GM12891 (cell line): ENCODE results near the gene FBXO48.

Source experiments
- DNase-seq: peaks from one replicate; pipeline ENCODE4 v3.0.0; 2011; ENCODE audit warnings: low spot score; ENCODE audit not compliant: insufficient read length
- FAIRE-seq: peaks from 2 replicates; lab custom pipeline; 2011; peaks lifted over from hg19 to GRCh38; lab: Jason Lieb, UNC
- PAX5 ChIP-seq: IDR thresholded peaks from 2 replicates; pipeline ENCODE4 v1.6.1; 2011; ENCODE audit warnings: low read length, moderate library complexity, mild to moderate bottlenecking; ENCODE audit not compliant: insufficient read depth, severe bottlenecking
- POLR2A ChIP-seq: IDR thresholded peaks from 2 replicates; pipeline ENCODE4 v1.6.1; 2011; ENCODE audit warnings: low read depth, low read length, control low read depth
- POLR2AphosphoS5 ChIP-seq: IDR thresholded peaks from 2 replicates; pipeline ENCODE4 v1.6.1; 2011; ENCODE audit warnings: low read depth, low read length, control low read depth
- POU2F2 ChIP-seq: IDR thresholded peaks from 2 replicates; pipeline ENCODE4 v1.6.1; 2011; ENCODE audit warnings: low read depth, mild to moderate bottlenecking, control low read depth, low read length, moderate library complexity
- SPI1 ChIP-seq: IDR thresholded peaks from 2 replicates; pipeline ENCODE4 v1.6.1; 2011; ENCODE audit warnings: low read depth, low read length, control low read depth
- TAF1 ChIP-seq: IDR thresholded peaks from 2 replicates; pipeline ENCODE4 v1.6.1; 2011; ENCODE audit warnings: low read depth, low read length, control low read depth

Gene FBXO48

GRCh38 chr2:68441179-68441993, 25.7 kb downstream of the FBXO48 start:
- DNase-seq (peak; percentile 40), FAIRE-seq (peak; percentile 98)
- TF ChIP-seq SPI1 (peak; percentile 94), PAX5 (peak; percentile 68), POU2F2 (peak; percentile 86), POLR2AphosphoS5 (no peak)

- TF ChIP-seq PAX5 (no peak), TAF1 (no peak), POLR2A (peak; percentile 100), SPI1 (peak; percentile 71), POU2F2 (peak; percentile 99), POLR2AphosphoS5 (peak; percentile 100)
- FAIRE-seq (peak; percentile 89), DNase-seq (no peak)
These were observed 28.4 kb downstream of the FBXO48 start for GRCh38 chr2:68438455-68439303.

- no peak for FAIRE-seq
- no peak for DNase-seq
- no peak for TF ChIP-seq POU2F2
- no peak for TF ChIP-seq SPI1
- TF ChIP-seq TAF1 = no peak
- TF ChIP-seq POLR2AphosphoS5 = no peak
- no peak for TF ChIP-seq POLR2A
- TF ChIP-seq PAX5 = no peak
These were observed 30.8 kb downstream of the FBXO48 start for GRCh38 chr2:68436270-68436669.

- no peak for TF ChIP-seq POLR2A
- TF ChIP-seq POU2F2 = no peak
- TF ChIP-seq POLR2AphosphoS5 = no peak
- TF ChIP-seq SPI1 = no peak
- no peak for TF ChIP-seq TAF1
- no peak for TF ChIP-seq PAX5
- DNase-seq (no peak), FAIRE-seq (no peak)
These were observed 31.5 kb downstream of the FBXO48 start for GRCh38 chr2:68435615-68436014.

DNA sequence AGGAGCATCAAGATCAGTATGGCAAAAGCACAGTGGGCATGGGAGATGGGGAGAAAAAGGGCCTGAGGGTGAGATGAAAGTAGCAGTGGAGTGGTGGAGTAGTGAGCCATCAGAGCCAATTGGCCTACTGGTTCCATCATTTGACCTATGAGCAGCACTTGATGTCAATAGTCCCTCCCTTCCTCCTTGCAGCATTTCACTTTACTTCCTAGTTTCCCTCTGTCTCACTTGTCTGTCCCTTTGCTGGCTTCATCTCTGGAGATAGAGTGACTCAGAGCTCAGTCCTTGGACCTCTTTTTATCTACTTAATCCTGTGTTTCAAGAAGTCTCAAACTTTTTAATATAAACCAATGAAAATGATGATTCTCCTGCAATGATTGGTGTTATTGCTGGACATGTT, 32.1 kb downstream of the FBXO48 start:
- TF ChIP-seq SPI1 (no peak), TAF1 (no peak), POLR2AphosphoS5 (no peak), PAX5 (no peak), POU2F2 (no peak), POLR2A (no peak)
- no peak for DNase-seq
- peak; percentile 76 for FAIRE-seq

- no peak for FAIRE-seq
- DNase-seq = no peak
- TF ChIP-seq TAF1 (no peak), POLR2A (no peak), SPI1 (no peak)
These were observed 34.1 kb downstream of the FBXO48 start for GRCh38 chr2:68432696-68433658.

DNA sequence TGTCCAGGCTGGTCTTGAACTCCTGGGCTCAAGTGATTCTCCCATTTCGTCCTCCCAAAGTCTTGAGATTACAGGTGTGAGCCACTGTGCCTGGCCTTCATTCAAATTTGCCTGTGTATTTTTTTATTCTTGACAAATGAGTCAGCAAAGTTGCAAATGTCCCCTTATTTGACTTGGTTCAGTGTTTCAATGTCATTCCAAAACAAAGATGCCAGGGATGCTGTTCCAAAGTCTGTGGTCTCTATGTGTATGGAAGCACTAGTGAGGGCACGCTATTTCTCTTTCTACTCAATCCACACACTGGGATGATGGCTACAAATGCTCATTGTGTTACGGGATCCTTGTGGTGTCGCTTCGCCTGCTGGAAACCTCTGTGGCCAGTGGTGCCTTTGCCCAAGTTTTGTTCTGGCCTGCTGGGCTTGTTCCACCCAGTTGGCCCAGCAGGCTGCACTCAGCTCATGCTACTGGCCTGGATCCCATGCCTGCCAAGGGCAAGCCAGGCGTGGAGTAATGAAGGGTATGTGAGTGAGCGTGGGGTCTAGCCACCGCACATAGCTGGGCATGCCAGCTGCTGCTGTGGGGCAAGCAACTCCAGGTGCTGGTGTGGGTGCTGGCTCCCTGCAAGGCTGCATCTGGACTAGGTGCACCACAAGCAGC, 35.6 kb downstream of the FBXO48 start:
- FAIRE-seq (no peak), DNase-seq (no peak)
- no peak for TF ChIP-seq POU2F2
- no peak for TF ChIP-seq PAX5
- no peak for TF ChIP-seq POLR2A
- no peak for TF ChIP-seq POLR2AphosphoS5
- TF ChIP-seq SPI1 = no peak
- no peak for TF ChIP-seq TAF1

GRCh38 chr2:68429311-68429826, 37.7 kb downstream of the FBXO48 start:
- no peak for FAIRE-seq
- TF ChIP-seq POU2F2 (no peak), SPI1 (no peak), POLR2A (no peak), TAF1 (no peak), PAX5 (no peak), POLR2AphosphoS5 (no peak)
- DNase-seq = no peak
